Kidney (tissue), 14 donors: ENCODE measurements around the gene GBX1. TPM values are rescaled to one million over a fixed set of nuclear protein-coding genes. Genes with fewer than 3 reads are reported as not detected.

Experiments used
- DNase-seq, 5 donors: peaks; one replicate each; pipeline ENCODE4 v3.0.0-alpha.2; 2013 to 2020
- FAIRE-seq: peaks from 2 replicates; lab custom pipeline; 2012; peaks lifted over from hg19 to GRCh38; lab: Jason Lieb, UNC
- H3K27ac ChIP-seq, 2 donors: one replicate each; pipeline ENCODE4 v1.7.0; 2013; ENCODE audit warnings: low read depth in 2 of 2, low read length in 2 of 2, inconsistent platforms in 1 of 2
- H3K27me3 ChIP-seq: one replicate; pipeline ENCODE4 v1.7.1; 2013; ENCODE audit warnings: low read length, inconsistent platforms; ENCODE audit not compliant: control insufficient read depth, insufficient read depth
- H3K36me3 ChIP-seq, 3 donors: one replicate each; pipeline versions ENCODE4 v1.7.0 to v1.7.1; 2013; ENCODE audit warnings: low read length in 3 of 3, control low read depth in 1 of 3, inconsistent platforms in 1 of 3; ENCODE audit not compliant: insufficient read depth in 3 of 3, control insufficient read depth in 2 of 3
- H3K4me1 ChIP-seq, 3 donors: one replicate each; pipeline versions ENCODE4 v1.7.0 to v1.7.1; 2013; ENCODE audit warnings: low read length in 3 of 3, inconsistent platforms in 1 of 3, low read depth in 1 of 3; ENCODE audit not compliant: control insufficient read depth in 2 of 3, insufficient read depth in 2 of 3
- H3K4me3 ChIP-seq, 3 donors: one replicate each; pipeline versions ENCODE4 v1.7.0 to v1.8.1; 2013; ENCODE audit warnings: low read length in 3 of 3, control low read depth in 1 of 3, inconsistent platforms in 1 of 3
- H3K9ac ChIP-seq, 3 donors: one replicate each; pipeline versions ENCODE4 v1.7.0 to v1.7.1; 2013; ENCODE audit warnings: low read length in 3 of 3, control low read depth in 1 of 3, inconsistent platforms in 1 of 3
- H3K9me3 ChIP-seq, 3 donors: one replicate each; pipeline versions ENCODE4 v1.7.0 to v1.7.1; 2013; ENCODE audit warnings: low read length in 3 of 3, control low read depth in 1 of 3, inconsistent platforms in 1 of 3; ENCODE audit not compliant: control insufficient read depth in 2 of 3, insufficient read depth in 1 of 3
- intact Hi-C: fragments of 100-400 bp; cut with DNase I; formaldehyde crosslinking; loops from one replicate; pipeline ENCODE4 v1.11.1; 2022
- polyA plus RNA-seq: library from polyadenylated mRNA; stranded (reverse); fragments of 350-450 nt; fragmentation: Illumina TruSeq; extraction: RNeasy Lipid Tissue Mini Kit (QIAGEN cat#74804); gene quantifications from one replicate; pipeline ENCODE4 v1.2.3, GENCODE V29; 2014; ENCODE audit warnings: low read depth, low replicate concordance; ENCODE audit not compliant: insufficient read depth
- total RNA-seq: library from RNA; stranded (reverse); fragmentation: NEBNext Ultra II Directional; extraction: Animal tissue kit (Norgen Biotek cat#: 25700); gene quantifications from one replicate; pipeline ENCODE4 v1.2.1, GENCODE V29; 2021
- TF ChIP-seq, protein P1 (sequence below): IDR thresholded peaks from 3 replicates; pipeline ENCODE4 v1.5.1; 2012; ENCODE audit warnings: mild to moderate bottlenecking, moderate library complexity, borderline replicate concordance; ENCODE audit not compliant: insufficient read depth; ENCODE audit errors: extremely low read depth
- donor health status: control.
- donor health status: control.
- donor health status: control.
- donor health status: control.
- donor health status: control.
- donor health status: DM: yes; HTN: yes; CAD: no.
- donor health status: Normal renal cell carcinoma (clear cell type).

The GBX1 gene
- total and polyA plus RNA-seq, 2 donors from 2014 or later = not detected

DNA sequence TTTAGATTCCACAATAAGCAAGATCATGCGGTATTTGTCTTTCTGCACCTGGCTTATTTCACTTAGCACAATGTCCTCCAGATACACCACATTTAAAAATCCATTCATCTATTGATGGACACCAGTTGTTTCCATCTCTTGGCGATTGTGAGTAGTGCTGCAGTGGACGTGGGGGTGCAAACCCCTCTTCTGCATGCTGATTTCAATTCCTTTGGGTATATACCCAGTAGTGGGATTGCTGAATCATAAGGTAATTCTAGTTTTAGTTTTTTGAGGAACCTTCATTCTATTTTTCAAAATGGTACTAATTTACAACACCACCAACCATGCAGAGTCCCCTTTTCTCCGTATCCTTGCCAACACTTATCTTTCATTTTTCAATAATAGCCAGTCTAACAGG is 21.5 kb upstream of the GBX1 start:
- intact Hi-C loops = no loop called here
- TF ChIP-seq, protein P1, sequence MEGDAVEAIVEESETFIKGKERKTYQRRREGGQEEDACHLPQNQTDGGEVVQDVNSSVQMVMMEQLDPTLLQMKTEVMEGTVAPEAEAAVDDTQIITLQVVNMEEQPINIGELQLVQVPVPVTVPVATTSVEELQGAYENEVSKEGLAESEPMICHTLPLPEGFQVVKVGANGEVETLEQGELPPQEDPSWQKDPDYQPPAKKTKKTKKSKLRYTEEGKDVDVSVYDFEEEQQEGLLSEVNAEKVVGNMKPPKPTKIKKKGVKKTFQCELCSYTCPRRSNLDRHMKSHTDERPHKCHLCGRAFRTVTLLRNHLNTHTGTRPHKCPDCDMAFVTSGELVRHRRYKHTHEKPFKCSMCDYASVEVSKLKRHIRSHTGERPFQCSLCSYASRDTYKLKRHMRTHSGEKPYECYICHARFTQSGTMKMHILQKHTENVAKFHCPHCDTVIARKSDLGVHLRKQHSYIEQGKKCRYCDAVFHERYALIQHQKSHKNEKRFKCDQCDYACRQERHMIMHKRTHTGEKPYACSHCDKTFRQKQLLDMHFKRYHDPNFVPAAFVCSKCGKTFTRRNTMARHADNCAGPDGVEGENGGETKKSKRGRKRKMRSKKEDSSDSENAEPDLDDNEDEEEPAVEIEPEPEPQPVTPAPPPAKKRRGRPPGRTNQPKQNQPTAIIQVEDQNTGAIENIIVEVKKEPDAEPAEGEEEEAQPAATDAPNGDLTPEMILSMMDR = no peak
- FAIRE-seq = no peak
- Histone ChIP-seq H3K4me1 (no peaks in the 10 kb centered on the region), H3K4me3 (no peak overlapping the region), H3K36me3 (no peaks in the 10 kb centered on the region), H3K9me3 (no peaks in the 10 kb centered on the region), H3K9ac (no peak overlapping the region), H3K27me3 (no peaks in the 10 kb centered on the region), H3K27ac (no peak overlapping the region)
- no peak for DNase-seq

- Histone ChIP-seq H3K27ac (no peak overlapping the region), H3K36me3 (no peaks in the 10 kb centered on the region), H3K4me1 (no peaks in the 10 kb centered on the region), H3K9me3 (no peaks in the 10 kb centered on the region), H3K9ac (no peak overlapping the region), H3K4me3 (no peak overlapping the region), H3K27me3 (no peaks in the 10 kb centered on the region)
- intact Hi-C loops = no loop called here
- FAIRE-seq (no peak), DNase-seq (no peak)
- TF ChIP-seq, protein P1 = no peak
Measured at GRCh38 chr7:151188252-151188542, 20.7 kb upstream of the GBX1 start.

GRCh38 chr7:151187409-151188251 is 20.1 kb upstream of the GBX1 start:
- Histone ChIP-seq H3K27ac (no peak overlapping the region), H3K36me3 (no peaks in the 10 kb centered on the region), H3K9me3 (no peaks in the 10 kb centered on the region), H3K9ac (no peak overlapping the region), H3K4me1 (no peaks in the 10 kb centered on the region), H3K27me3 (no peaks in the 10 kb centered on the region), H3K4me3 (no peak overlapping the region)
- FAIRE-seq (no peak), DNase-seq (no peak)
- TF ChIP-seq, protein P1 = no peak
- intact Hi-C loops = no loop called here
